Mesothelial cell of epicardium (in vitro differentiated cells): ENCODE data around the gene NLRC4. TPM values are rescaled to one million over a fixed set of nuclear protein-coding genes. Genes with fewer than 3 reads are reported as not detected.

ENCODE experiments used
- DNase-seq, 2 experiments: peaks; one replicate each; pipeline ENCODE4 v3.0.0; 2021; ENCODE audit warnings: low spot score in 2 of 2; ENCODE audit not compliant: unreplicated experiment in 2 of 2
- H3K27ac Mint-ChIP-seq: 2 replicates; pipeline ENCODE4 v1.8.0; 2021; ENCODE audit warnings: mixed read lengths
- H3K27me3 Mint-ChIP-seq: 2 replicates; pipeline ENCODE4 v1.8.0; 2021; ENCODE audit warnings: low read depth, mixed read lengths
- H3K36me3 Mint-ChIP-seq: 2 replicates; pipeline ENCODE4 v1.8.0; 2021; ENCODE audit warnings: mixed read lengths
- H3K4me1 Mint-ChIP-seq: 2 replicates; pipeline ENCODE4 v1.8.0; 2021; ENCODE audit warnings: mixed read lengths
- H3K4me3 Mint-ChIP-seq: 2 replicates; pipeline ENCODE4 v1.8.0; 2021; ENCODE audit warnings: mild to moderate bottlenecking, moderate library complexity, mixed read lengths
- H3K9me3 Mint-ChIP-seq: 2 replicates; pipeline ENCODE4 v1.8.0; 2021; ENCODE audit warnings: mixed read lengths
- total RNA-seq: library from RNA; stranded (reverse); gene quantifications from 3 replicates; pipeline ENCODE4 v1.2.1, GENCODE V29; 2021
- TF ChIP-seq, protein P1 (sequence below): fragments of 200-600 bp; sonication (generic); IDR thresholded peaks from one replicate; pipeline ENCODE4 v1.5.0; 2021; ENCODE audit warnings: antibody characterized with exemption; ENCODE audit not compliant: unreplicated experiment

The NLRC4 gene
- total RNA-seq, 1 donor from 2014 or later: not detected

DNA sequence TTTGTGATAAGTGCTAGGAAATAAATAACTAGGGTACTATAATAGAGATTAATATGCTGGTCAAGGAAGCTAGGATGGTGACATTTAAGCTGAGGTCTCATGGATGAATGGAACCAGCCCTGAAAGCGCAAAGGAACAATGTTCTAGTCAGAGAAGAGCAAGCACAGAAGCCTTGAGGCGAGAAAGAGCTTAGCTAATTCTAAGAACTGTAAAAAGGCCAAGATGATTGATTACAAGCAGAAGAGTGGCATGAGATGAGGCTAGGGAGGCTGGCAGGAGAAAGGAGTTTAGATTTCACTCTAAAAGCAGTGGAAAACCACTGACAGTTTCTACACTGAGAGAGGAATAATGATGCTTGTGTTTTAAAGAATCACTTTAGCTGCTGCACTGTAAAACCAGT, 9.6 kb upstream of the NLRC4 start:
- TF ChIP-seq, protein P1, sequence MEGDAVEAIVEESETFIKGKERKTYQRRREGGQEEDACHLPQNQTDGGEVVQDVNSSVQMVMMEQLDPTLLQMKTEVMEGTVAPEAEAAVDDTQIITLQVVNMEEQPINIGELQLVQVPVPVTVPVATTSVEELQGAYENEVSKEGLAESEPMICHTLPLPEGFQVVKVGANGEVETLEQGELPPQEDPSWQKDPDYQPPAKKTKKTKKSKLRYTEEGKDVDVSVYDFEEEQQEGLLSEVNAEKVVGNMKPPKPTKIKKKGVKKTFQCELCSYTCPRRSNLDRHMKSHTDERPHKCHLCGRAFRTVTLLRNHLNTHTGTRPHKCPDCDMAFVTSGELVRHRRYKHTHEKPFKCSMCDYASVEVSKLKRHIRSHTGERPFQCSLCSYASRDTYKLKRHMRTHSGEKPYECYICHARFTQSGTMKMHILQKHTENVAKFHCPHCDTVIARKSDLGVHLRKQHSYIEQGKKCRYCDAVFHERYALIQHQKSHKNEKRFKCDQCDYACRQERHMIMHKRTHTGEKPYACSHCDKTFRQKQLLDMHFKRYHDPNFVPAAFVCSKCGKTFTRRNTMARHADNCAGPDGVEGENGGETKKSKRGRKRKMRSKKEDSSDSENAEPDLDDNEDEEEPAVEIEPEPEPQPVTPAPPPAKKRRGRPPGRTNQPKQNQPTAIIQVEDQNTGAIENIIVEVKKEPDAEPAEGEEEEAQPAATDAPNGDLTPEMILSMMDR: no peak
- DNase-seq: no peak
- Mint-ChIP-seq H3K4me3 (no peak overlapping the region), H3K27me3 (peaks cover 25% of the 10 kb centered on the region), H3K36me3 (no peaks in the 10 kb centered on the region), H3K4me1 (peaks cover 16% of the 10 kb centered on the region), H3K27ac (no peak overlapping the region), H3K9me3 (no peaks in the 10 kb centered on the region)

DNA sequence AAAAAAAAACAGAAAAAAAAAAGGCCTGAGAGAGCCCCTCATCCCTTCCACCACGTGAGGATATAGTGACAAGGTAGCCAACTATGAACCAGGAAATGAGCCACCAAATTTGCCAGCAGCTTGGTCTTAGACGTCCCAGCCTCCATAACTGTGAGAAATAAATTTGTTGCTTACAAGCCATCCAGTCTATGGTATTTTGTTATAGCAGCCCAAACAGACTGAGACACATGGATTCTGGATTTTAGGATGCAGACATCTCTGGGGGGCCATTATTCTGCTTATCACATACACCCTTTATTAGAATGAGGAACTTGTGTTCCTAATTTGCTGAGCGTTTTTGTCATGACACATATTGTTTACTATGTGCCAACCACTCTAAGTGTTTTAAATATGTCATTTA, 7.6 kb upstream of the NLRC4 start:
- H3K27ac Mint-ChIP-seq: no peak overlapping the region
- no peaks in the 10 kb centered on the region for H3K36me3 Mint-ChIP-seq
- H3K9me3 Mint-ChIP-seq: no peaks in the 10 kb centered on the region
- H3K4me3 Mint-ChIP-seq: no peak overlapping the region
- H3K4me1 Mint-ChIP-seq: peaks cover 3% of the 10 kb centered on the region
- DNase-seq: no peak
- TF ChIP-seq, protein P1: no peak
- peaks cover 34% of the 10 kb centered on the region for H3K27me3 Mint-ChIP-seq

DNA sequence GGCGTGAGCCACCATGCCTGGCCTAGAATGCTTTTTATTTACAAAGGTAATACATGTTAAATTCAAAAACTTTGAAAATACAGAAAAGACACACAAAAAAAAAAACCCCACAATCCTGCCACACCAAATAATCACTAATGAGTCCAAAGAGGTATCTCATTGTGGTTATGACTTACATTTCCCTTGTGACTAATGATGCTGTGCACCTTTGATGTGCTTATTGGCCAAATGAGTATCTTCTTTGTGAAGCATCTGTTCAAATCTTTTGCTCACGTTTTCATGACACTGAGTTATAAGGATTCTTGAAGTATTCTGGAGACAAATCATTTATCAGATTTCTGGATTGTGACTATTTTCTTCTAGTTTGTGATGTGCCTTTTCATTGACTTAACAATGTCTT, 6.4 kb upstream of the NLRC4 start:
- peaks cover 39% of the 10 kb centered on the region for H3K27me3 Mint-ChIP-seq

DNA sequence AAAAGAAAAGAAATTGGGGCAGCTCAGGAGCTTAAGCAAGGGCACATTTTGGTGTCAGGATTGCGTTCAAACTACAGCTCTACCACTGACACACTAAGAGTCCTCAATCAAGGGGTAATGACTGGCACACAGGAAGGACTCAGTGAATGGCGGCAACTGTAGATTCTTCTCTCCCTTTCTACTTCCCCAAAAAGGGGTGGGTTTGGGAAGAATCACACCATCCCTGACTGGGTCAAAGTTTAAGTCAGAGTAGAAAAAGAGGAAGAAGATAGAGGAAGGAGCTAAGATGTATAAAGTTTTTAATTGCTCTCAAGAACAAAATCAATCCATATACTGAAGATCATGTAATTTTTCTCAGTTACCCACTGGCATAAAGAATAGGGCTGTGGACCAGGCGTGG, 2.6 kb downstream of the NLRC4 start:
- Mint-ChIP-seq H3K27me3 (peaks cover 20% of the 10 kb centered on the region), H3K4me3 (no peak overlapping the region), H3K9me3 (no peaks in the 10 kb centered on the region), H3K27ac (no peak overlapping the region), H3K36me3 (no peaks in the 10 kb centered on the region), H3K4me1 (peaks cover 3% of the 10 kb centered on the region)
- no peak for DNase-seq
- TF ChIP-seq, protein P1: no peak

More for the DNA sequence above, 6.4 kb upstream of the NLRC4 start:
- no peak for DNase-seq
- no peaks in the 10 kb centered on the region for H3K36me3 Mint-ChIP-seq
- no peaks in the 10 kb centered on the region for H3K4me1 Mint-ChIP-seq
- H3K4me3 Mint-ChIP-seq: no peak overlapping the region
- no peak overlapping the region for H3K27ac Mint-ChIP-seq
- no peaks in the 10 kb centered on the region for H3K9me3 Mint-ChIP-seq
- TF ChIP-seq, protein P1: no peak

DNA sequence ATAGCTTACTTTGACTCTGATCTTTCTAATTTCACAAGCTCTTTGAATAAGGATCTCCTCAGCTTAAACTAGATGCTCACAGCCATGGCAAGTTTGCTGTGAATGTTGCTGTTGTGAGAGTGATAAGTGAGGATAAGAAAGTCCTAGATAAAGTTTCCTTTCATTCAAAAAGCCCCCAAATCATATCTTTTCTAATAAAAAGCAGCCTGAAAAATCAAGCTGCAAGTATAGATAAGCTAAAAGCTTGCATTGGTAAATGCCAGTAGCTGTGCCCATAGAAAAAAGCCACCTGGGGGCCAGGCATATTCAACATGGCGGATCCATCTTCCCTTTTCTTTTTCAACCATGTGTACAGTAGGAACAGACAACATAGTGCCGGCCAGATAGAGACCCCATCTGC, 4.3 kb downstream of the NLRC4 start:
- TF ChIP-seq, protein P1: no peak
- H3K27me3 Mint-ChIP-seq: peaks cover 12% of the 10 kb centered on the region
- H3K36me3 Mint-ChIP-seq: no peaks in the 10 kb centered on the region
- H3K27ac Mint-ChIP-seq: no peak overlapping the region
- no peaks in the 10 kb centered on the region for H3K9me3 Mint-ChIP-seq
- no peak overlapping the region for H3K4me3 Mint-ChIP-seq
- no peak for DNase-seq
- H3K4me1 Mint-ChIP-seq: peaks cover 3% of the 10 kb centered on the region

DNA sequence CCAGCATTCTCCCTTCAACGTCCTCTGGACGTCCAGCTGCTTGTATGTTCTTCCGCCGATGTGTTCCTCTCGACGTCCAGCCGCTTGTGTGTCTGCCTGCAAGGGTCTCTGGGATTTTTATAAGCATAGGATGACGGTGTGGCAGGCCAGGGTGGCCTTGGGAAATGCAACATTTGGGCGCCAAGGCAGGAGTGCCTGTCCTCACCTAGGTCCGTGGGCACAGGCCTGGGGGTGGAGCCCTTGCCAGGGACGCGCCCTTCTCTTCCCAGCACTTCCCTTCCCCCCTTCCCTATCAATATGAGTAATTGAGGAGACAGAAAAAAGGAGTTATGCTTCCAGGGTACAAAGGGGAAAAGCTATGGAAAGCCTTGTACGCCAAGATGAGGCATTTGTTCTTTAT, 6.4 kb downstream of the NLRC4 start:
- Mint-ChIP-seq H3K27me3 (peaks cover 4% of the 10 kb centered on the region), H3K36me3 (no peaks in the 10 kb centered on the region), H3K4me1 (peaks cover 3% of the 10 kb centered on the region), H3K27ac (no peak overlapping the region), H3K9me3 (no peaks in the 10 kb centered on the region), H3K4me3 (no peak overlapping the region)
- TF ChIP-seq, protein P1: no peak
- DNase-seq: no peak
